GM12878 (cell line): Measurements from ENCODE around the gene MOK. TPM values are rescaled to one million over a fixed set of nuclear protein-coding genes. Genes with fewer than 3 reads are reported as not detected.

ENCODE experiments used
- ATAC-seq: fragments of 200-7000 bp; cut with Tn5 transposase; 3 replicates; pipeline ENCODE4 v1.9.1; 2020; ENCODE audit warnings: mild to moderate bottlenecking, moderate library complexity
- BruUV-seq: library from RNA; stranded (reverse); fragments of 400-500 nt; replicated peaks from 2 replicates; lab custom pipeline; 2021; lab: Mats Ljungman, UMichigan
- CTCF ChIA-PET: fragments of 300-600 bp; sonication (Branson Sonifier 250); formaldehyde crosslinking; extraction: SDS; loops from one replicate; lab custom pipeline; 2021; ENCODE audit warnings: inconsistent platforms; lab: Yijun Ruan, JAX
- POLR2A ChIA-PET: fragments of 350-600 bp; formaldehyde crosslinking; extraction: SDS; loops from one replicate; lab custom pipeline; 2021; ENCODE audit warnings: inconsistent platforms; lab: Charles Lee
- RAD21 ChIA-PET: fragments of 300-600 bp; sonication (Branson Sonifier 250); formaldehyde crosslinking; loops from one replicate; lab custom pipeline; 2023; ENCODE audit warnings: antibody characterized with exemption; ENCODE audit not compliant: unreplicated experiment; lab: Charles Lee
- SMC1A ChIA-PET: fragments of 300-600 bp; sonication (Branson Sonifier 250); formaldehyde crosslinking; loops from one replicate; lab custom pipeline; 2023; ENCODE audit not compliant: unreplicated experiment, uncharacterized antibody; lab: Charles Lee
- DNase-seq: peaks from one replicate; pipeline ENCODE4 v3.0.0-alpha.2; 2011; ENCODE audit warnings: low read depth, low spot score
- FAIRE-seq: peaks from 3 replicates; lab custom pipeline; 2011; peaks lifted over from hg19 to GRCh38; lab: Jason Lieb, UNC
- H2AFZ ChIP-seq: 2 replicates; pipeline ENCODE4 v1.6.0; 2011; ENCODE audit warnings: low read depth, low read length, control low read depth; ENCODE audit not compliant: control insufficient read depth
- H3K27ac ChIP-seq: 2 replicates; pipeline ENCODE4 v1.5.1; 2011; ENCODE audit warnings: control low read depth; ENCODE audit not compliant: control insufficient read depth, insufficient read depth
- H3K27me3 ChIP-seq, 2 experiments: replicated peaks in 1 of 2; 2 replicates each; pipeline versions ENCODE4 v1.6.0 to v1.6.1; 2011; ENCODE audit warnings: low read length in 1 of 2; ENCODE audit not compliant: control insufficient read depth in 2 of 2, insufficient read depth in 2 of 2
- H3K36me3 ChIP-seq, 2 experiments: 2 replicates each; pipeline ENCODE4 v1.5.1; 2011; ENCODE audit warnings: low read length in 1 of 2; ENCODE audit not compliant: control insufficient read depth in 2 of 2, insufficient read depth in 2 of 2
- H3K4me1 ChIP-seq: 2 replicates; pipeline ENCODE4 v1.6.1; 2011; ENCODE audit warnings: mild to moderate bottlenecking, low read length, moderate library complexity, mixed read lengths; ENCODE audit not compliant: control insufficient read depth, insufficient read depth
- H3K4me2 ChIP-seq: 2 replicates; pipeline ENCODE4 v1.6.0; 2011; ENCODE audit warnings: control low read depth; ENCODE audit not compliant: control insufficient read depth, insufficient read depth
- H3K4me3 ChIP-seq: fragments of 200-600 bp; sonication (generic); 2 replicates; pipeline ENCODE4 v1.5.1; 2016
- H3K79me2 ChIP-seq: 2 replicates; pipeline ENCODE4 v1.6.0; 2011; ENCODE audit warnings: low read length; ENCODE audit not compliant: control insufficient read depth, insufficient read depth
- H3K9ac ChIP-seq: 2 replicates; pipeline ENCODE4 v1.8.0; 2011; ENCODE audit warnings: low read length, control low read depth, mixed read lengths; ENCODE audit not compliant: control insufficient read depth, insufficient read depth
- H3K9me3 ChIP-seq: replicated peaks from 3 replicates; pipeline ENCODE4 v1.5.1; 2011; ENCODE audit warnings: mild to moderate bottlenecking, low read length; ENCODE audit not compliant: control insufficient read depth, insufficient read depth
- H4K20me1 ChIP-seq: 2 replicates; pipeline ENCODE4 v1.6.0; 2011; ENCODE audit not compliant: control insufficient read depth, insufficient read depth
- CBX3 ChIP-seq: fragments of 200-600 bp; sonication (generic); IDR thresholded peaks from 2 replicates; pipeline ENCODE4 v1.6.1; 2016; ENCODE audit warnings: low read depth, borderline replicate concordance
- JUNB ChIP-seq: IDR thresholded peaks from 2 replicates; pipeline ENCODE4 v1.6.1; 2016; ENCODE audit warnings: antibody characterized with exemption, mild to moderate bottlenecking
- KAT2A ChIP-seq: conservative IDR thresholded peaks from 2 replicates; pipeline ENCODE4 v1.6.1; 2011; ENCODE audit warnings: low read depth, low read length; ENCODE audit not compliant: control insufficient read depth
- KLF5 ChIP-seq: fragments of 450-650 bp; IDR thresholded peaks from 2 replicates; pipeline ENCODE4 v1.6.1; 2014; ENCODE audit warnings: mild to moderate bottlenecking; ENCODE audit not compliant: partially characterized antibody
- MEF2B ChIP-seq: fragments of 450-650 bp; IDR thresholded peaks from 2 replicates; pipeline ENCODE4 v1.6.1; 2018; ENCODE audit warnings: mild to moderate bottlenecking, moderate library complexity; ENCODE audit not compliant: partially characterized antibody, poor library complexity, severe bottlenecking
- MYB ChIP-seq: fragments of 150-350 bp; IDR thresholded peaks from 2 replicates; pipeline ENCODE4 v1.6.1; 2014; ENCODE audit warnings: mild to moderate bottlenecking, low read depth, low read length, borderline replicate concordance
- NFYB ChIP-seq: IDR thresholded peaks from 2 replicates; pipeline ENCODE4 v1.6.1; 2011; ENCODE audit warnings: low read depth, mild to moderate bottlenecking, low read length, improper control_type of control experiment, moderate library complexity; ENCODE audit not compliant: insufficient read depth
- RELA ChIP-seq: fragments of 450-650 bp; IDR thresholded peaks from 2 replicates; pipeline ENCODE4 v1.8.0; 2014; ENCODE audit warnings: borderline replicate concordance; ENCODE audit not compliant: partially characterized antibody
- TARDBP ChIP-seq: IDR thresholded peaks from 2 replicates; pipeline ENCODE4 v1.6.1; 2016; ENCODE audit warnings: borderline replicate concordance
- TBL1XR1 ChIP-seq: IDR thresholded peaks from 2 replicates; pipeline ENCODE4 v1.6.1; 2012; ENCODE audit warnings: low read depth, low read length, improper control_type of control experiment
- TCF3 ChIP-seq: IDR thresholded peaks from 2 replicates; pipeline ENCODE4 v1.6.1; 2012; ENCODE audit warnings: low read depth, mild to moderate bottlenecking, low read length, borderline replicate concordance; ENCODE audit not compliant: insufficient read depth
- ZBTB4 ChIP-seq: fragments of 450-650 bp; formaldehyde crosslinking; IDR thresholded peaks from 2 replicates; pipeline ENCODE4 v1.4.0; 2022; ENCODE audit warnings: mild to moderate bottlenecking, moderate library complexity
- WGBS: methylation state at CpG from one replicate; pipeline ENCODE4 v1.1.6; 2016; ENCODE audit warnings: low lambda C conversion rate; ENCODE audit not compliant: insufficient replicate concordance, insufficient coverage; ENCODE audit errors: missing lambda C conversion rate; 5-methylcytosine and 5-hydroxymethylcytosine counted together
- in situ Hi-C: fragments of 300-500 bp; cut with MboI; formaldehyde crosslinking; loops from 9 replicates; pipeline ENCODE4 v1.14.3; 2018; ENCODE audit warnings: mixed read lengths
- intact Hi-C: fragments of 100-400 bp; cut with micrococcal nuclease; formaldehyde crosslinking; loops from one replicate; pipeline ENCODE4 v1.14.2; 2022; ENCODE audit not compliant: unreplicated experiment
- polyA plus RNA-seq, 11 experiments: library from polyadenylated mRNA; depleted of rRNA in 4 of 11; unstranded in 6 of 11; stranded (reverse) in 5 of 11; fragments of >200 nt; fragmentation: Nextera tagmentation in 4 of 11; fragmentation: Illumina TruSeq in 1 of 11; extraction: Ambion mirVana in 4 of 11; extraction: Trizol in 1 of 11; gene quantifications; 1 replicate in 1 of 11; 2 replicates in 10 of 11; pipeline versions ENCODE4 v1.2.1 to v1.2.3, GENCODE V29; 2011 to 2016; ENCODE audit warnings: inconsistent platforms in 2 of 11, missing spikeins in 2 of 11, low read depth in 1 of 11
- total RNA-seq, 4 experiments: library from RNA; depleted of rRNA in 3 of 4; stranded (reverse); fragments of >200 nt in 3 of 4; fragmentation: Illumina TruSeq in 1 of 4; extraction: Trizol in 1 of 4; gene quantifications; 2 replicates each; pipeline versions ENCODE4 v1.2.1 to v1.2.3, GENCODE V29; 2013 to 2021
- TF ChIP-seq, protein P1 (sequence below): fragments of 450-650 bp; formaldehyde crosslinking; IDR thresholded peaks from 2 replicates; pipeline ENCODE4 v1.4.0; 2020; ENCODE audit warnings: mild to moderate bottlenecking, moderate library complexity
- TF ChIP-seq, protein P2 (sequence below): IDR thresholded peaks from 2 replicates; pipeline ENCODE4 v1.6.1; 2011; ENCODE audit warnings: low read depth, mild to moderate bottlenecking, low read length, moderate library complexity, borderline replicate concordance; ENCODE audit errors: extremely low read depth

MOK gene
- total and polyA plus RNA-seq, 10 of the 15 experiments (the other 5 are each of a cell fraction or from before 2014, with no cell fraction given), result 0.10 to 3.0 (median 1.4) TPM

GRCh38 chr14:102319351-102320032, 14.5 kb upstream of the MOK start, which contains the start of gene ZNF839:
TSS of gene ZNF839 (plus strand) at chr14:102319746. CDS start at chr14:102319766, 20 bp downstream.
- Histone ChIP-seq H3K4me2 (peak within 1 kb of the TSS; percentile 95), H3K79me2 (peaks cover 14% of the 10 kb centered on the region), H2AFZ (peak within 1 kb of the TSS; percentile 95), H3K4me3 (peak within 1 kb of the TSS; percentile 97), H3K9me3 (no peaks in the 10 kb centered on the region), H3K27ac (peak within 1 kb of the TSS; percentile 72), H3K36me3 (no peaks in the 10 kb centered on the region), H4K20me1 (no peaks in the 10 kb centered on the region), H3K27me3 (no peaks in the 10 kb centered on the region), H3K4me1 (peaks cover 22% of the 10 kb centered on the region), H3K9ac (peak within 1 kb of the TSS; percentile 88)
- ATAC-seq, result peak; percentile 59
- in situ Hi-C loops (loop anchor here (5.0 to 25.0 kb wide), 2 partner anchors 357 to 557 kb away; partner anchors contain the start of genes DYNC1H1 and PPP2R5C), intact Hi-C loops (loop anchor here (5.0 to 10.0 kb wide), 4 partner anchors 198 to 615 kb away; partner anchors contain the start of gene HSP90AA1)
- DNase-seq, result no peak
- SMC1A ChIA-PET, result interaction anchor here (1.4 kb wide), 1 partner anchor 352 kb away, joined by 3 read pairs; no protein-coding TSS in a partner anchor
- RAD21 ChIA-PET, result interaction anchor here (1.2 to 1.6 kb wide), 3 partner anchors 15 to 327 kb away, joined by 3 read pairs; partner anchors contain the start of gene MOK
- POLR2A ChIA-PET, result interaction anchor here (0.8 kb wide), 2 partner anchors 43 to 223 kb away, joined by 3 to 6 read pairs; partner anchors contain the start of genes CINP and TECPR2
- WGBS, result 1% methylated on average over 55 of the region's 71 CpGs
- no peak for FAIRE-seq
- BruUV-seq, result no TSS peak
- CTCF ChIA-PET, result interaction anchor here (1.0 to 3.4 kb wide), 7 partner anchors 14 to 271 kb away, joined by 3 to 14 read pairs (median 5); partner anchors contain the start of genes CINP, MOK and TECPR2
- no peak for TF ChIP-seq TBL1XR1
- no peak for TF ChIP-seq MYB
- TF ChIP-seq TCF3, result no peak
- no peak for TF ChIP-seq KLF5
- TF ChIP-seq MEF2B, result peak; percentile 41
- peak; percentile 93 for TF ChIP-seq TARDBP
- TF ChIP-seq JUNB, result no peak
- TF ChIP-seq KAT2A, result no peak
- TF ChIP-seq RELA, result peak; percentile 79
- TF ChIP-seq, protein P1, sequence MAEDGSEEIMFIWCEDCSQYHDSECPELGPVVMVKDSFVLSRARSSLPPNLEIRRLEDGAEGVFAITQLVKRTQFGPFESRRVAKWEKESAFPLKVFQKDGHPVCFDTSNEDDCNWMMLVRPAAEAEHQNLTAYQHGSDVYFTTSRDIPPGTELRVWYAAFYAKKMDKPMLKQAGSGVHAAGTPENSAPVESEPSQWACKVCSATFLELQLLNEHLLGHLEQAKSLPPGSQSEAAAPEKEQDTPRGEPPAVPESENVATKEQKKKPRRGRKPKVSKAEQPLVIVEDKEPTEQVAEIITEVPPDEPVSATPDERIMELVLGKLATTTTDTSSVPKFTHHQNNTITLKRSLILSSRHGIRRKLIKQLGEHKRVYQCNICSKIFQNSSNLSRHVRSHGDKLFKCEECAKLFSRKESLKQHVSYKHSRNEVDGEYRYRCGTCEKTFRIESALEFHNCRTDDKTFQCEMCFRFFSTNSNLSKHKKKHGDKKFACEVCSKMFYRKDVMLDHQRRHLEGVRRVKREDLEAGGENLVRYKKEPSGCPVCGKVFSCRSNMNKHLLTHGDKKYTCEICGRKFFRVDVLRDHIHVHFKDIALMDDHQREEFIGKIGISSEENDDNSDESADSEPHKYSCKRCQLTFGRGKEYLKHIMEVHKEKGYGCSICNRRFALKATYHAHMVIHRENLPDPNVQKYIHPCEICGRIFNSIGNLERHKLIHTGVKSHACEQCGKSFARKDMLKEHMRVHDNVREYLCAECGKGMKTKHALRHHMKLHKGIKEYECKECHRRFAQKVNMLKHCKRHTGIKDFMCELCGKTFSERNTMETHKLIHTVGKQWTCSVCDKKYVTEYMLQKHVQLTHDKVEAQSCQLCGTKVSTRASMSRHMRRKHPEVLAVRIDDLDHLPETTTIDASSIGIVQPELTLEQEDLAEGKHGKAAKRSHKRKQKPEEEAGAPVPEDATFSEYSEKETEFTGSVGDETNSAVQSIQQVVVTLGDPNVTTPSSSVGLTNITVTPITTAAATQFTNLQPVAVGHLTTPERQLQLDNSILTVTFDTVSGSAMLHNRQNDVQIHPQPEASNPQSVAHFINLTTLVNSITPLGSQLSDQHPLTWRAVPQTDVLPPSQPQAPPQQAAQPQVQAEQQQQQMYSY (CRISPR knock-in tag), result no peak
- no peak for TF ChIP-seq CBX3
- TF ChIP-seq NFYB, result no peak
- no peak for TF ChIP-seq ZBTB4 (CRISPR knock-in tag)
- TF ChIP-seq, protein P2, sequence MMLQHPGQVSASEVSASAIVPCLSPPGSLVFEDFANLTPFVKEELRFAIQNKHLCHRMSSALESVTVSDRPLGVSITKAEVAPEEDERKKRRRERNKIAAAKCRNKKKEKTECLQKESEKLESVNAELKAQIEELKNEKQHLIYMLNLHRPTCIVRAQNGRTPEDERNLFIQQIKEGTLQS, result no peak
